HFFc6 (cell line): ENCODE measurements around the gene ZNF593OS. TPM values are rescaled to one million over a fixed set of nuclear protein-coding genes. Genes with fewer than 3 reads are reported as not detected.

Experiments
- DNase-seq: peaks from one replicate; pipeline ENCODE4 v3.0.0-alpha.2; 2018
- H3K27ac Mint-ChIP-seq: 2 replicates; pipeline ENCODE4 v1.8.0; 2020; ENCODE audit warnings: mild to moderate bottlenecking, mixed read lengths
- H3K27me3 Mint-ChIP-seq: 2 replicates; pipeline ENCODE4 v1.8.0; 2021; ENCODE audit warnings: mild to moderate bottlenecking, moderate library complexity, mixed read lengths; ENCODE audit not compliant: insufficient read depth
- H3K36me3 Mint-ChIP-seq: 2 replicates; pipeline ENCODE4 v1.8.0; 2021; ENCODE audit warnings: low read depth, mixed read lengths
- H3K4me1 Mint-ChIP-seq: 2 replicates; pipeline ENCODE4 v1.8.0; 2020; ENCODE audit warnings: low read depth, mixed read lengths
- H3K4me3 Mint-ChIP-seq: 2 replicates; pipeline ENCODE4 v1.8.0; 2020; ENCODE audit warnings: mild to moderate bottlenecking, moderate library complexity, mixed read lengths
- H3K9me3 Mint-ChIP-seq: 2 replicates; pipeline ENCODE4 v1.8.0; 2020; ENCODE audit warnings: mild to moderate bottlenecking, mixed read lengths
- CTCF ChIP-seq: fragments of 200-600 bp; sonication (generic); IDR thresholded peaks from 2 replicates; pipeline ENCODE4 v1.5.0; 2021; ENCODE audit warnings: antibody characterized with exemption, mild to moderate bottlenecking
- total RNA-seq, 6 experiments: library from RNA; stranded (reverse); fragmentation: NEBNext Ultra II Directional; extraction: Animal tissue kit (Norgen Biotek cat#: 25700); gene quantifications; 2 replicates in 1 of 6; 3 replicates in 5 of 6; pipeline ENCODE4 v1.2.3, GENCODE V29; 2021

ZNF593OS gene
- total RNA-seq, 6 experiments from 2014 or later = not detected

GRCh38 chr1:26145041-26145959 lies 26.3 kb downstream of the ZNF593OS start:
- H3K27ac Mint-ChIP-seq = no peak overlapping the region
- peaks cover 34% of the 10 kb centered on the region for H3K27me3 Mint-ChIP-seq
- peak; percentile 93 for TF ChIP-seq CTCF
- no peak overlapping the region for H3K4me3 Mint-ChIP-seq
- H3K36me3 Mint-ChIP-seq = no peaks in the 10 kb centered on the region
- no peaks in the 10 kb centered on the region for H3K4me1 Mint-ChIP-seq
- H3K9me3 Mint-ChIP-seq = no peaks in the 10 kb centered on the region
- DNase-seq = peak; percentile 48

GRCh38 chr1:26142159-26142558 lies 29.5 kb downstream of the ZNF593OS start:
- no peaks in the 10 kb centered on the region for H3K9me3 Mint-ChIP-seq
- no peaks in the 10 kb centered on the region for H3K36me3 Mint-ChIP-seq
- H3K27me3 Mint-ChIP-seq = peaks cover 12% of the 10 kb centered on the region
- no peak overlapping the region for H3K4me3 Mint-ChIP-seq
- DNase-seq = no peak
- no peaks in the 10 kb centered on the region for H3K4me1 Mint-ChIP-seq
- H3K27ac Mint-ChIP-seq = no peak overlapping the region
- TF ChIP-seq CTCF = peak; percentile 26; the same call in 1 of the 2 replicates

GRCh38 chr1:26138974-26139558 lies 32.6 kb downstream of the ZNF593OS start:
- Mint-ChIP-seq H3K9me3 (no peaks in the 10 kb centered on the region), H3K36me3 (no peaks in the 10 kb centered on the region), H3K27me3 (peaks cover 5% of the 10 kb centered on the region), H3K4me3 (no peak overlapping the region), H3K4me1 (no peaks in the 10 kb centered on the region), H3K27ac (no peak overlapping the region)
- TF ChIP-seq CTCF = no peak
- DNase-seq = no peak

GRCh38 chr1:26134466-26134865 lies 37.2 kb downstream of the ZNF593OS start:
- Mint-ChIP-seq H3K4me1 (no peaks in the 10 kb centered on the region), H3K9me3 (no peaks in the 10 kb centered on the region), H3K27me3 (peaks cover 11% of the 10 kb centered on the region; the same call in 1 of the 2 replicates), H3K27ac (no peak overlapping the region), H3K36me3 (no peaks in the 10 kb centered on the region), H3K4me3 (no peak overlapping the region)
- TF ChIP-seq CTCF = no peak
- no peak for DNase-seq

GRCh38 chr1:26132834-26133167 lies 38.8 kb downstream of the ZNF593OS start:
- Mint-ChIP-seq H3K9me3 (no peaks in the 10 kb centered on the region), H3K27me3 (peaks cover 18% of the 10 kb centered on the region), H3K4me1 (no peaks in the 10 kb centered on the region), H3K36me3 (no peaks in the 10 kb centered on the region), H3K27ac (no peak overlapping the region), H3K4me3 (no peak overlapping the region)
- TF ChIP-seq CTCF = no peak
- no peak for DNase-seq
